ENCODE results near the gene NPIPA2. TPM values are rescaled to one million over a fixed set of nuclear protein-coding genes. Genes with fewer than 3 reads are reported as not detected.
"Not testable (repeated sequence)": the region's sequence is repeated elsewhere in the genome, so short reads cannot be mapped to it uniquely, and the experiment has no call there.

The NPIPA2 gene
- total RNA-seq, 4 donors from 2014 or later: 0.60 to 1.4 TPM; not detected in 2

DNA sequence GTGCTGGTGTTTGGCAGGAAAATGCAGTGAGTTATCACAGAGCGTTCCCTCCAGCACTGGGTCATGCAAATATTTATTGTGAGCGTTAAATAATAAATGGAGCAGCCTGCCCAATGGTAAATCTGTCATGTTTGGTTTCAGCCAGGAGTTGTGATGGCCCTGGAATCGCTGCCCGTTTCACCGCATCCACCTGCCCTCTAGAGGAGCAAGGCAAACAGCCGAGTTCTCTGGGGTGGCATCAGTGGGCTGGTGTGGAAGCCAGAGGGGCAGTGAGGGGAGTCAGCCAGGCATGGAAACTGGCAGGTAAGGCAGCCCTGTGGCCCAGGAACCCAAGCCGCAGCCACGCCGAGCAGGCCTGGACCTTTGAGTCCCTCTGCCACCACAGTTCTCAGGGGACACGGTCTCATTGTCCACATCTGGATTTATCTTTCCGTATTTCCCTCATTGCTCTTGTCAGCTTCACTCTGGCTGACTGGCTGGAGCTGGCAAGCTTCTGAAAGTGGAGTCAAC, 37.1 kb downstream of the NPIPA2 start:
- DNase-seq; H3K9me3 ChIP-seq; H3K4me1 ChIP-seq; H3K27ac ChIP-seq; in situ Hi-C loops (cut with MboI; ENCODE audit: low sequenced_read_pairs in 4 of 4); H3K36me3 ChIP-seq; H3K4me3 ChIP-seq; ATAC-seq; H3K27me3 ChIP-seq; intact Hi-C loops (cut with DNase I; ENCODE audit: low total_unique reads): not testable (repeated sequence)

DNA sequence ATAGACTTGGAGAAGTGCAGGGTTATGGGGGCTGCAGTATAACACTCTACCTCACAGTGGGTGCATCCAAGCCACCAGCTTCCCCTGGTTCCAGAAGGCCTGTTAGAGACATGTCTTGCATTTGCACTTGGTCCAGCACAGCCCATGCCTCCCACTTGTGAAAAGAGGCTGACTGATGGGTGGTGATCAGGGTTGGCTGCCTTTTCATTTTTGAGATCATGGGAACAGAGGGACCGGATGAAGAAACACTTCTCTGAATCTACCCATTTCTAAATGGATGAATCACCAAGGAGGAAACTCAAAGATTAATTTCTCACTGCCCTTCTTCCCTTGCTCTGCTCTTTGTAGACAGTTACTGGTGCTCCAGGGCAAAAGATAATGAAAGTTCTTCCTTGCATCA, 43.8 kb downstream of the NPIPA2 start:
- H3K36me3 ChIP-seq; ATAC-seq; H3K27me3 ChIP-seq; DNase-seq; in situ Hi-C loops (cut with MboI; ENCODE audit: low sequenced_read_pairs in 4 of 4); H3K27ac ChIP-seq; intact Hi-C loops (cut with DNase I; ENCODE audit: low total_unique reads); H3K4me1 ChIP-seq; H3K9me3 ChIP-seq; H3K4me3 ChIP-seq: not testable (repeated sequence)

DNA sequence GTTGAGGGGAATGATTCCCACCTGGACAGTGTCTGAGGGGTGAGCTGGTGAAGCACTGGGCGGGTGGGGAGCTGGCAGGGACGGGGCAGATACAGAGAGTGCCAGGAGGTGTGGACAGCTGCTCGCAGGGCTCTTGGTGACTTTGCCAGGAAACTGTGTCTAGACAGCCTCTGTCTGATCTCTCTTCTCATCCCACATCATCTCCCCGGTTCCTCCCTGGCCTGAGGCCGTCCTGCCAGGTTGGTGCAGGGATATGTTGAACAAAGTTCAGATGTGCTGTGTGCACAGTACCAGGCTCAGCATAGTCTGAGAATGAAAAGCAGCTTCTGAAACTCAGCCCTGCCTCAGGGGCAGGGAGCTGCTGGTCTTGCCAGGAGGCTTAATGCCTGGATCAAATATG, 47.2 kb downstream of the NPIPA2 start:
- intact Hi-C loops (cut with DNase I; ENCODE audit: low total_unique reads); H3K27ac ChIP-seq; H3K9me3 ChIP-seq; ATAC-seq; H3K36me3 ChIP-seq; H3K4me1 ChIP-seq; H3K4me3 ChIP-seq; DNase-seq; in situ Hi-C loops (cut with MboI; ENCODE audit: low sequenced_read_pairs in 4 of 4); H3K27me3 ChIP-seq: not testable (repeated sequence)

DNA sequence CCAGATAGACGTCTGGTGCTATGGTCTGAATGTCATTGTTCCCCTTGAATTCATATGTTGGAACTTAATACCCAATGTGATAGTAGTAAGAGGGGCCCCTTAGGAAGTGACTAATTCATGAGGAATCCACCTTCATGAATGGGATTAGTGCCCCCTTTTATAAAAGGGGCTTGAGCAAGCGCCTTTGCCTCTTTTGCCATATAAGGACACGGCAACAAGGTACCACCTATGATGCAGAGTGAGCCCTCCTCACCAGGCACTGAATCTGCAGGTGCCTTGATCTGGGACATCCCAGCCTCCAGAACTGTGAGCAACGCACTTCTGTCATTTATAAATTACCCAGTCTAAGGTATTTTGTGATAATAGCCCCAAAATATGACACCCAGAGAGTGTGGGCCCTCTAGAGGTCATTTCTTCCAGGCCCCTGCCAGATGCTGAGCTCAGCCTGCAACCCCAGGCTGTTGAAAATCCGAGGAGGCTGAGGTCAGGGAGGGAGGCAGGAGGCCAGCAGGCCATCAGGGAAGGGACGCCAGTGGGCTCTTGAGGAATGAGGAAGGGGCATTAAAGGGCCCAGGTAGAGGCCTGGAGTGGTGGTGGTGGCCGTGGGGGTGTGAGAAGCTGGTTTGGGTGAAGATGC, 48.1 kb downstream of the NPIPA2 start:
- intact Hi-C loops (cut with DNase I; ENCODE audit: low total_unique reads); H3K27me3 ChIP-seq: not testable (repeated sequence)

DNA sequence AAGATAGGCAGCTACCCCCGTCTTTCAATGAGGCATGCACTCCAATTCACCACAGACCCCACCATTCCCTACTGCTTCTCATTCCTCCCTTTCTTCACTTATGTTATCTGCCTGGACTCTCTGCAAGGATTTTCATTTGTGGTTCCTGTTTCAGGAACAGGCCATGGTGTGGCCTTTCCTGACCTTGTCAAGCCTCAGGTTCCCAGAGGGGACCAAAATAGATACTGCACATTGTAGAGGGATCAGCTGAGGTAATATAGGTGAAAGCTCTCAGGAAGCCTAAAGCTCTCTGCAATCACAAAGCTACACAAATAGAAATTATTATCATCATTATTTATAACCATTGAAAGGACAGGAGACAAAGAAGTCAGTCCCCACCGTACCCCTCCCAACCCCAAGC, 50.6 kb downstream of the NPIPA2 start:
- H3K27ac ChIP-seq; H3K4me1 ChIP-seq; in situ Hi-C loops (cut with MboI; ENCODE audit: low sequenced_read_pairs in 4 of 4); H3K4me3 ChIP-seq; H3K9me3 ChIP-seq; H3K27me3 ChIP-seq; DNase-seq; H3K36me3 ChIP-seq; intact Hi-C loops (cut with DNase I; ENCODE audit: low total_unique reads): not testable (repeated sequence)
- peak in 1 of 2 donors; percentile 81 for ATAC-seq

More for the DNA sequence above, 48.1 kb downstream of the NPIPA2 start:
- H3K4me3 ChIP-seq; DNase-seq; H3K36me3 ChIP-seq; ATAC-seq; in situ Hi-C loops (cut with MboI; ENCODE audit: low sequenced_read_pairs in 4 of 4); H3K9me3 ChIP-seq; H3K27ac ChIP-seq; H3K4me1 ChIP-seq: not testable (repeated sequence)

DNA sequence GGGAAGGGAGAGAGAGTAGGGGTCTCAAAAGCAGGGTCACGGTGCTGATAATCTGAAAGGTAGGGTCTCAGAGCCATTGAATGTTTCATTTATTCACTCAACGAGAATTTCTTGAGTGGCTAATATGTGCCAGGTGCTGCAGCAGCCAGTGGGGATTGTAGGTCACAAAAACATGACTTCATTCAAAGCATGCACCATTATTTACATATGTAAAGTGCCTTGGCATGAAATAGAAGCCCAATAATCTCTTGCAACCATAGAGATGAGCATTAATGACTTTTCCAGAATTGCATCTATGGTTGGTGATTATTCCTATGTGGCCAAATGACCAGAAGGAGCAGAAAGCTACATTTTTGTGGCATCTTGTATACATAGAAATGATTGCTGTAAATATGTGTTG, 55.2 kb downstream of the NPIPA2 start:
- DNase-seq; H3K27me3 ChIP-seq; H3K4me3 ChIP-seq; H3K36me3 ChIP-seq; H3K9me3 ChIP-seq; ATAC-seq; H3K27ac ChIP-seq; intact Hi-C loops (cut with DNase I; ENCODE audit: low total_unique reads); in situ Hi-C loops (cut with MboI; ENCODE audit: low sequenced_read_pairs in 4 of 4); H3K4me1 ChIP-seq: not testable (repeated sequence)

DNA sequence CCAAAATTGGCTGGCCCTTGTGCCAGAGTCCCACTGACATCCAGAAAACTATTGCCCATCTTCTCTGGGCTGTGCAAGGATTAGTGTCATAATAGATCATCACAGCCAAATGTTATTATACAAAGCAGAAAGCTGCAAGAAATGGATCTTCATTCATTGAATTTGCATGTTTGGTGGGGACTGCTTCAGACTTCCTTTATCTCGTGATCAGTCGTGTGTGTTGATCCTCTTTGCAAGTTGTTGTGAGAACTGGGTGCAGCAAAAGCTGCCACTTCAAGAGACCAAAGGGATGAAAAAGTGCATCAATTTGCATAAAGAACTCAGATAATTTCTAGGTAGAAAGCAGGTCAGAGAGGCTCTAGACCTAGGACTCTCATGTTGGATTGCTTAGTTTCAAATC, 61.2 kb downstream of the NPIPA2 start:
- H3K27ac ChIP-seq; DNase-seq; H3K36me3 ChIP-seq; intact Hi-C loops (cut with DNase I; ENCODE audit: low total_unique reads); H3K4me3 ChIP-seq; ATAC-seq; H3K27me3 ChIP-seq; H3K9me3 ChIP-seq; H3K4me1 ChIP-seq; in situ Hi-C loops (cut with MboI; ENCODE audit: low sequenced_read_pairs in 4 of 4): not testable (repeated sequence)

DNA sequence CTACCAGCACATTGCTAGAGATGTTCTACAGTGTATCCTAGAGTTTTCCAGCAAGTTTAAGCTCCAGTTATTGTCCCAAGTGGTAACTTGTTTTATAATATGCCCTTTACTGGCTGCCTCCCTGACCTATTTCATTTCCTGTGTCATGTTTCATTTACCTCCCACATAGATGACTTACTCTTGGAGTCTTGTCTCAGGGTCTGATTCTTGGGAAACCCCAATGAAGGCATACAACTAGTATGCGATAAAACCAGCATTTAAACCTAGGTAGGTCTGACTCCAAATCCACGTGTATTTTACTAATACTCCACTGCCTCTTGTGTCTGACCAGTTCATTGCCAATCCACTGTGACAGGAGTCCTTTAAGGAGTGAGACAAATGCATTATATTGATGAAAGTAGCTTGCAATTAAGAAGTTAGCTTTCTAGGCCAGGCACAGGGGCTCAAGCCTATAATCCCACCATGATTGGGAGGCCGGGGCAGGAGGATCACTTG, 64.9 kb downstream of the NPIPA2 start:
- ATAC-seq; H3K4me1 ChIP-seq; H3K4me3 ChIP-seq; in situ Hi-C loops (cut with MboI; ENCODE audit: low sequenced_read_pairs in 4 of 4); intact Hi-C loops (cut with DNase I; ENCODE audit: low total_unique reads); H3K27me3 ChIP-seq; DNase-seq; H3K27ac ChIP-seq; H3K9me3 ChIP-seq; H3K36me3 ChIP-seq: not testable (repeated sequence)

DNA sequence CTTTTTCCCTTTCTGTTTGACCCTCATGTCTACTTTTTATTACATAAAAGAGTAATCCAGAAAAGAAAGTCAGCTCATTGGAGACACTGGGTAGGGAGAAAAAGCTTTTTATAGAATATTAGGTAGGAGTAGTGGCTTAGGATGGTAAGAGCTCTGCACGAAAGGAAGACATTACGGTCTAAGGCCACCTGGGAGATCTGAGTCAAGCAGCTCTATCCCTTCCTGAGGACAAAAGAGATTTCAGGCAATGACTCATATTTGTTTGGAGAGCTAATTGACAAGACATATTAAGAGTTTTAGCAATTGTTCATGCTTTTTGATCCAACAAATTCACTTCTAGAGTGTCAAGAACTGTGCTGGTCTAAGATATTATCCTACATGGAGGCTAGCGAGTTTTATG, 71.6 kb downstream of the NPIPA2 start:
- H3K27me3 ChIP-seq; H3K9me3 ChIP-seq; H3K4me3 ChIP-seq; H3K36me3 ChIP-seq; H3K27ac ChIP-seq; intact Hi-C loops (cut with DNase I; ENCODE audit: low total_unique reads); in situ Hi-C loops (cut with MboI; ENCODE audit: low sequenced_read_pairs in 4 of 4); H3K4me1 ChIP-seq; ATAC-seq; DNase-seq: not testable (repeated sequence)

Other genes with a start within 250 kb of the NPIPA2 start
- 10 to 100 TPM; 18.8 to 44.9 (median 31.2) TPM for gene PARN, start 112.3 kb upstream of the NPIPA2 start, total RNA-seq
- 100 to 1,000 TPM in 1 of 4 donors, 10 to 100 TPM in 3; 39.7 to 103 (median 65.5) TPM for gene BFAR, start 109.6 kb upstream of the NPIPA2 start, total RNA-seq
- gene PLA2G10, start 48.2 kb upstream of the NPIPA2 start, total RNA-seq: not detected
- gene NPIPA3, start 39.1 kb upstream of the NPIPA2 start, total RNA-seq: 1 to 10 TPM in 1 of 4 donors, under 1 TPM in 1, not detected in 2; 0.38 to 1.4 TPM
- gene NOMO1, start 91.2 kb downstream of the NPIPA2 start, total RNA-seq: 10 to 100 TPM; 83.7 to 88.1 (median 86.7) TPM
- 10 to 100 TPM; 19.6 to 53.1 (median 25.7) TPM for gene NPIPA1, start 194.9 kb downstream of the NPIPA2 start, total RNA-seq
- 10 to 100 TPM; 34.3 to 69.0 (median 45.2) TPM for gene PDXDC1, start 232.5 kb downstream of the NPIPA2 start, total RNA-seq